ENCODE measurements around the gene KLHDC8B.

Gene KLHDC8B

DNA sequence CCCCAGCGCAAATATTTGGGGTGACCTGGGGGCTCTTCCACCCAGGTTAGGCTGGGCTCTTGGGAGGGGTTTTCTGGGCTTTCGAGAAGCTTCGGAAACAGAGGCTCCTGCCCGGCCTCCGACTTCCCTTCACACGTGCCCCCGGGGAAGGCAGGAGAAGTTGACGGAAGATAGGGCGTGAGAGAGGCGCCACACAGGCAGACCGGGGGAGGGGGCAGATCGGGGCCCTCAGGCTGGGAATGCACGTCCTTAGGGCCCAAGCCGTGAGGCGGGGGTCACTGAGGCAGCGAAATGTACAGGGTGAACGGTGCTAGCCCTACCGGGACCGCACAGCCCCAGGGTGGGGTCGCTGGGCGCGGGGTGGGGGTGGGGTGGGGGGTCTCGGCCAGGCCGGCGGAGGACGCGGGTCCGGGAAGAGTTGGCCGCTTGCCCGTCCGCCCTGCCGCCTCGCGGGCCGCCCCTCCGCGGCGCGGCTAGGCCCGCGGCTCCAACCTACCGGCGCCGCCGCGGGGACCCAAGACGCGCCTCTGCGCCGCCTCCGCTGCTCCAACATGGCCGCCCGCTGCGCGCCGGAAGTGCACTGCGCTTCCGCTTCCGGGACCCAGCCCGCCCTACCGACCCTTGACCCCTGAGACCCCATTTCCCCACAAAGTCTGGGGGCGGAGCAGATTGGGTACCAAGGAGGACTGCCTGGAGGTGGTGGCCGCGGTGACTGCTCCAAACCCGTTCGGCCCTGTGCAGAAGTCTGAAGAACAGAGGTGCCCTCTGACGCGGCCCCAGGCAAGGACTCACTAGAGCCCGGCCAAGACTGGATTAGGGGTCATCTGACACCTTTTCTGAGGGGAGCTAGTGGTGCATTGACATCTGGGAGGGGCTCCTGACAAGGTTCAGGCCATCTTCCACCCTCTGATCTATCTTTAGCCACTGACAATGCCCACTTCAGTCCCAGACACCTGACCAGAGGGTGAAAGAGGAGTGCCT is 5.3 kb upstream of the KLHDC8B start, which contains the start of gene CCDC71:
CCDC71 (minus strand) TSS at position 561 of the 981 bp plus-strand sequence. CDS start 2,123 bp downstream, outside the sequence.
- TF ChIP-seq ARNT (IDR thresholded peaks at IDR 0.05), result no peak
- no peak; the same call in 1 of the 2 replicates for TF ChIP-seq CTBP1 (IDR thresholded peaks at IDR 0.05; ENCODE audit: borderline replicate concordance)
- TF ChIP-seq, protein P1, sequence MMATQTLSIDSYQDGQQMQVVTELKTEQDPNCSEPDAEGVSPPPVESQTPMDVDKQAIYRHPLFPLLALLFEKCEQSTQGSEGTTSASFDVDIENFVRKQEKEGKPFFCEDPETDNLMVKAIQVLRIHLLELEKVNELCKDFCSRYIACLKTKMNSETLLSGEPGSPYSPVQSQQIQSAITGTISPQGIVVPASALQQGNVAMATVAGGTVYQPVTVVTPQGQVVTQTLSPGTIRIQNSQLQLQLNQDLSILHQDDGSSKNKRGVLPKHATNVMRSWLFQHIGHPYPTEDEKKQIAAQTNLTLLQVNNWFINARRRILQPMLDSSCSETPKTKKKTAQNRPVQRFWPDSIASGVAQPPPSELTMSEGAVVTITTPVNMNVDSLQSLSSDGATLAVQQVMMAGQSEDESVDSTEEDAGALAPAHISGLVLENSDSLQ (IDR thresholded peaks at IDR 0.05), result no peak
- peak; percentile 81 for TF ChIP-seq ELF4 (IDR thresholded peaks at IDR 0.05)
- peak; percentile 62 for TF ChIP-seq L3MBTL2 (conservative IDR thresholded peaks at IDR 0.05)
- TF ChIP-seq FOXM1 (IDR thresholded peaks at IDR 0.05; ENCODE audit: borderline replicate concordance), result no peak
- CTCF ChIA-PET, result no interaction called here

GRCh38 chr3:49166752-49167556 is 4.4 kb upstream of the KLHDC8B start:
- ChIA-PET POLR2A (no interaction called here), CTCF (no interaction called here)
- DNase-seq (ENCODE audit: extremely low spot score), result no peak
- no peak for TF ChIP-seq CTBP1 (IDR thresholded peaks at IDR 0.05; ENCODE audit: borderline replicate concordance)

More for the DNA sequence above, 5.3 kb upstream of the KLHDC8B start, which contains the start of gene CCDC71:
- DNase-seq (ENCODE audit: extremely low spot score), result peak; percentile 91
- POLR2A ChIA-PET, result interaction anchor here (1.5 kb wide), 1 partner anchor 45 kb away, joined by 7 read pairs; the partner anchor contains the start of gene USP19

- no peak for TF ChIP-seq ZNF384 (IDR thresholded peaks at IDR 0.05)
- TF ChIP-seq, protein P1 (IDR thresholded peaks at IDR 0.05), result no peak
- no peak for TF ChIP-seq CTBP1 (IDR thresholded peaks at IDR 0.05; ENCODE audit: borderline replicate concordance)
- no peak for TF ChIP-seq SUZ12 (IDR thresholded peaks at IDR 0.05)
- no peak for TF ChIP-seq BHLHE40 (IDR thresholded peaks at IDR 0.05; ENCODE audit: borderline replicate concordance)
- TF ChIP-seq FOXM1 (IDR thresholded peaks at IDR 0.05; ENCODE audit: borderline replicate concordance), result no peak
- ChIA-PET CTCF (interaction anchor here (0.6 to 1.0 kb wide), 3 partner anchors 72 to 278 kb away, joined by 3 read pairs; partner anchors contain the start of gene USP4), POLR2A (interaction anchor here (0.8 to 2.5 kb wide), 4 partner anchors 13 to 169 kb away, joined by 3 to 15 read pairs (median 4); partner anchors contain the start of genes USP19, USP4 and WDR6)
- no peak for DNase-seq (ENCODE audit: extremely low spot score)
Measured at GRCh38 chr3:49170744-49171118, 667 bp upstream of the KLHDC8B start.

GRCh38 chr3:49171775-49172500 is 540 bp downstream of the KLHDC8B start:
- no peak for TF ChIP-seq L3MBTL2 (conservative IDR thresholded peaks at IDR 0.05)
- TF ChIP-seq SUZ12 (IDR thresholded peaks at IDR 0.05), result no peak
- TF ChIP-seq ELF4 (IDR thresholded peaks at IDR 0.05), result no peak
- no peak for TF ChIP-seq FOXK2 (IDR thresholded peaks at IDR 0.05)
- no peak for TF ChIP-seq SP1 (IDR thresholded peaks at IDR 0.05)
- CTCF ChIA-PET, result interaction anchor here (0.8 kb wide), 1 partner anchor 19 kb away, joined by 3 read pairs; no protein-coding TSS in a partner anchor
- DNase-seq (ENCODE audit: extremely low spot score), result no peak
- POLR2A ChIA-PET, result interaction anchor here (2.5 kb wide), 1 partner anchor 168 kb away, joined by 15 read pairs; the partner anchor contains the start of gene USP4

DNA sequence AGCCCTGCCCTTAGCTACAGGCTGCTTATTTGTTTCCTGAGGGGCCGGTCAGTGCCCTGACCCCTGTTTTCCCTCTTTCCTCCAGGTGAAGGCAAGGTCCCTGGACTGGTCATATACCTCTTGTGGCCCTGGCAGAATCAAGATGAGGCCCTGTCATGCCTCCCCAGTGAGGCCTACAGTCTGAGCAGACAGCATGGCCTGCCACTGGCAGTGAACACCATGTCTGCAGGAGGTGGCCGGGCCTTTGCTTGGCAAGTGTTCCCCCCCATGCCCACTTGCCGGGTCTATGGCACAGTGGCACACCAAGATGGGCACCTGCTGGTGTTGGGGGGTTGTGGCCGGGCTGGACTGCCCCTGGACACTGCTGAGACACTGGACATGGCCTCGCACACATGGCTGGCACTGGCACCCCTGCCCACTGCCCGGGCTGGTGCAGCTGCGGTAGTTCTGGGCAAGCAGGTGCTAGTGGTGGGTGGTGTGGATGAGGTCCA is 1.2 kb downstream of the KLHDC8B start:
- POLR2A ChIA-PET, result no interaction called here
- CTCF ChIA-PET, result no interaction called here
- no peak for TF ChIP-seq HDGF (IDR thresholded peaks at IDR 0.05; ENCODE audit: borderline replicate concordance)
- no peak for TF ChIP-seq FOXK2 (IDR thresholded peaks at IDR 0.05)
- no peak for TF ChIP-seq FOXM1 (IDR thresholded peaks at IDR 0.05; ENCODE audit: borderline replicate concordance)
- no peak for TF ChIP-seq NFRKB (IDR thresholded peaks at IDR 0.05)
- TF ChIP-seq LEF1 (IDR thresholded peaks at IDR 0.05; ENCODE audit: borderline replicate concordance), result no peak
- no peak for TF ChIP-seq CTBP1 (IDR thresholded peaks at IDR 0.05; ENCODE audit: borderline replicate concordance)
- TF ChIP-seq L3MBTL2 (conservative IDR thresholded peaks at IDR 0.05), result no peak
- no peak for TF ChIP-seq ELF4 (IDR thresholded peaks at IDR 0.05)
- TF ChIP-seq SP1 (IDR thresholded peaks at IDR 0.05), result no peak
- no peak for TF ChIP-seq ZNF384 (IDR thresholded peaks at IDR 0.05)
- no peak for TF ChIP-seq ARNT (IDR thresholded peaks at IDR 0.05)
- TF ChIP-seq, protein P1 (IDR thresholded peaks at IDR 0.05), result no peak
- TF ChIP-seq BHLHE40 (IDR thresholded peaks at IDR 0.05; ENCODE audit: borderline replicate concordance), result no peak
- no peak for TF ChIP-seq TARDBP (IDR thresholded peaks at IDR 0.05)
- no peak for TF ChIP-seq FOXA1 (IDR thresholded peaks at IDR 0.05)
- TF ChIP-seq SUZ12 (IDR thresholded peaks at IDR 0.05), result no peak
- DNase-seq (ENCODE audit: extremely low spot score), result no peak

Measured in HEK293T (cell line).